ENCODE results near the gene NECAB3.

NECAB3 gene

DNA sequence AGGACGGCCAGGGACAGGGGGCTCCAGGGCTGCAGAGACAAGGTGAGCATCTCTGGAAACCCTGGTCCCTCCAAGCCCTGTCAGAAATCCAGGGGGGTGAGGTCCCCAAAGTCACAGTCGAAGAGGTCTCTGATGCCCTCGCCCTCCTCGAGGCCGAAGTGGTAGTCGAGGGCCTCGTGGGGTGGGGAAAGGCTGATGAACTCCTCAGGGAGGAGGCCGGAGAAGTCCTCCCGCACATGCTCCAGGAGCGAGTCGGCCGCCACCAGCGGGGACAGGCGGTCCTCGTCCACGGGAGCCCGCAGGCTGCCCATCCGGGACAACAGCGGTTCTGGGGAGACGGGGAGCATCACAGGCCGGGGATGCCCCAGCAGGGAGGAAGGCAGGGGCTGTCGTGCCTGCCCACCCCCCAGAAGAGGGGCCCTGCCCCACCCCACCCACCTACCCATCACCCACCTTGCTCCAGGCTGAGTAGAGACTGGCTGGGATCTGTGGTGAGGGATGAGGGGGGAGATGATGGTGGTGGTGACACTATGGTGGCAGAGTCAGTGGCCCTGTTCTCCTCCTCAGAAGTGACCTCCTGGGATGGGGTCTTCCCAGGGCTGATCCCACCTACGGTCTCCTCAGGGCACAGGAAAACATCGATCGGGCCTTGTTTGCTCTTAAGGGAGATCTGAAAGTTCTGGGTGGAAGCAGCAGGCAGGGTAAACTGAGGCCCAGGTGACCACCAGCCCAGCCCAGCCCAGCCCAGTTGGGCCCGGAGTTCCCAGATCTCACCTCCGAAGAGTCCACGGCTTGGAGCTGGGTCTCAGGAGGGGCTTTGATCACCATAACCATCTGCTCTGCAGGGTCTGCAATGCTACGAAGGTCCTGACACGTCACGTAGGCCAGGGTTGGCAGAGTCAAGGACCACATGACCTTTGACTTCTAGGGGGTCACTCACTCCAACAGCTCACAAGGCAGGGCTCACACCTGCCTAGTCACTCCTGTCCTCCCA, 2.7 kb upstream of the NECAB3 start:
- H3K27ac Mint-ChIP-seq: no peak overlapping the region
- H3K4me3 Mint-ChIP-seq: no peak overlapping the region
- peaks cover 30% of the 10 kb centered on the region for H3K36me3 Mint-ChIP-seq (ENCODE audit: low read depth)
- H3K4me1 Mint-ChIP-seq (ENCODE audit: low read depth): peaks cover 46% of the 10 kb centered on the region
- H3K9me3 Mint-ChIP-seq: no peaks in the 10 kb centered on the region
- no peaks in the 10 kb centered on the region for H3K27me3 Mint-ChIP-seq

- Mint-ChIP-seq H3K27ac (no peak overlapping the region), H3K4me1 (ENCODE audit: low read depth) (peaks cover 38% of the 10 kb centered on the region), H3K27me3 (no peaks in the 10 kb centered on the region), H3K36me3 (ENCODE audit: low read depth) (peaks cover 30% of the 10 kb centered on the region), H3K9me3 (no peaks in the 10 kb centered on the region), H3K4me3 (peak overlapping the region; percentile 13)
Measured at GRCh38 chr20:33676121-33676520, 1.9 kb upstream of the NECAB3 start.

DNA sequence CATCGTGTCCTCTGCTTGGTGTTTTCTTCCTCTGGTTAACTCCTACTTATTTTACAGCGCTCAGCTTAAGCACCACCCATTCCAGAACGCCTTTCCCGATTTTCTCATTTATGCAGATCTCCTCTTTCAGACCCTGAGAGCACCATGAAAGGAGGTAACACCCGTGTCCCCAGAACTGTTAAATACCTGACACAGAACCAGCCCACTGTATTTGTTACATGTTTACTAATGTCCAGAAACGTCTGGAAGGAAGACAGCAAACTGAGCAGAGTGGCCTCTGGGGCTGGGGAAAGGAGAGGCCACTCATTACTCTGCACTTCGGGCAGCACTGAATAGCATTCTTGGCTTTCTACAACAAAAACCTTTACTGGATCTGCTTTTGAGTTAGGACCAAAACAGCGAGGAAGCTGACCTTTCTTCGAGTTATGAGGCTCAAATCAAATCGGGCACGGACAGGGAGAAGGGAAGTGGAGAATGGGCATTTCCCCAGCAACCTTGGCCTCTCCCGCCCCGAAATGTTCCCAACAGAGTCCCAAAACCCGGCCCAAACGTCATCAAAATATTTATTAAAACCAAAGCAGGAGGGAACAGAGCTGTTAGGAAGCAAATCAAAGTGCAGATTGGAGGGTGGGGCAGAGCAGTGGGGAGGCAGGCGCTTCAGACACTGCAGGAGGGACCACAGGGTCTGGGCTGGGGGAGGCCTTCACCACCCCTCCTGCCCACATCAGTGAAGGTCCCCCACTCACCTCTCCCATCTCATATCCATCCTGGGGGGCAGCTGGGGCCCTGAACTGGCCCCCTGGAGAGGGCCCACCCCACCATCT, 1.1 kb upstream of the NECAB3 start:
- H3K4me1 Mint-ChIP-seq (ENCODE audit: low read depth): peaks cover 30% of the 10 kb centered on the region
- H3K27ac Mint-ChIP-seq: peak overlapping the region; percentile 19
- H3K4me3 Mint-ChIP-seq: peak overlapping the region; percentile 59
- no peaks in the 10 kb centered on the region for H3K9me3 Mint-ChIP-seq
- H3K36me3 Mint-ChIP-seq (ENCODE audit: low read depth): peaks cover 26% of the 10 kb centered on the region
- no peaks in the 10 kb centered on the region for H3K27me3 Mint-ChIP-seq

DNA sequence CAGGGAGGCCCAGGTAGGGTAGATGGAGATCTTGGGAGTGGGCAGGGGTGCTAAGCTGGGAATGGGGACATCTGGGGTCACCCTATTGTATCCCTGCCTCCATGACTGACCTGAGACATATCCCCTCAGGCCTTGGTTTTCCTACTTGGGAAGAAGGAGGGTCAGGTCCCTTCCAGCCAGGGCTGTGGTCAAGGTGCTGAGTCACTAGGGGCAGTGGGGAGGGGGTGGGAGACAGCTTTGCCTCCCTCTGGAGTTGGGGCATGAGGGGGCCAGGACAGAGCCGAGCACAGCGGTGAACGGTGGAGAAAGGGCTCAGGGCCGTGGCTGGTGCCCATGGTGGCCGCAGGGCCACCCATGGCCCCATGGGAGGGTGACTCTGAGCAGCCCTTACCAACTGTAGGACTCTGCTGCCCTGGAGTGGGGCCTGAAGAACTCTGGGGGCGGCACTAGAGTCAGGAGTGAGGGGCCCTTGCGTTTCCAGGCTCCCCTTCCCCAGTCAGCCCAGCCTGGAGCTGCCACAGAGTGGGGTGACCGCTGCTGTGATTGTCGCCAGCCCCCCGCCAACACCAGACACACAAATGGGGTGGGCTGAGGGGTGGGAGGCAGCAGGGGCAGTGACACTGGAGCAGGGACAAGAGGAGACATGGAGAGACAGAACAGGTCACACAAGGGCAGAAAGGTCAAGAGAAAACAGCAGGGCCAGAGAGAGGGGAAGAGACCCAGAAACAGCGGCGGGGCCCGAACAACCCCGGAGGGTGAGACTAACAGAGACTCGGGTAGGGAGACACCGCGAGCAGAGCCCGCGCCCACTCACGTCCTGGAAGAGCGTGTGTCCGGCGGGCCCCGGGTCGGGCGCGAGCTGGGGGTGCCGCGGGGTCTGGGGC, 576 bp downstream of the NECAB3 start:
- H3K4me3 Mint-ChIP-seq: peak overlapping the region; percentile 90
- no peaks in the 10 kb centered on the region for H3K9me3 Mint-ChIP-seq
- peak overlapping the region; percentile 86 for H3K27ac Mint-ChIP-seq
- peaks cover 18% of the 10 kb centered on the region for H3K36me3 Mint-ChIP-seq (ENCODE audit: low read depth)
- peaks cover 20% of the 10 kb centered on the region for H3K4me1 Mint-ChIP-seq (ENCODE audit: low read depth)
- no peaks in the 10 kb centered on the region for H3K27me3 Mint-ChIP-seq

DNA sequence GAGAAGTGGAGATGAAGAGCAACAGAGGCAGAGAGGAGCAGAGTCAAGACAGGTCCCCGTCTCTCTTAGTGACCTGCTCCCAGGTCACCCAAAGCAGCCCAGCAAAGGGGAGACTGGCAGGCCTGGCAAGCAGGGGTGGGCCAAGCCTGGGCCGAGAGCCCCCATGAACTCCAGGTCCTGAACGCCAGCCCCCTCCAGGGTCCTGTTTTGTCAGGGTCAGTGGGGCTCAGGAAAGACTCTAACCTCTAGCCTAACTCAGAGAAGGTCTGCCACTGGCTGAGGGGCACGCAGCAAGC, 1.2 kb downstream of the NECAB3 start:
- Mint-ChIP-seq H3K27ac (no peak overlapping the region), H3K4me1 (ENCODE audit: low read depth) (peaks cover 25% of the 10 kb centered on the region), H3K9me3 (no peaks in the 10 kb centered on the region), H3K27me3 (no peaks in the 10 kb centered on the region), H3K4me3 (peak overlapping the region; percentile 90), H3K36me3 (ENCODE audit: low read depth) (peaks cover 17% of the 10 kb centered on the region)

DNA sequence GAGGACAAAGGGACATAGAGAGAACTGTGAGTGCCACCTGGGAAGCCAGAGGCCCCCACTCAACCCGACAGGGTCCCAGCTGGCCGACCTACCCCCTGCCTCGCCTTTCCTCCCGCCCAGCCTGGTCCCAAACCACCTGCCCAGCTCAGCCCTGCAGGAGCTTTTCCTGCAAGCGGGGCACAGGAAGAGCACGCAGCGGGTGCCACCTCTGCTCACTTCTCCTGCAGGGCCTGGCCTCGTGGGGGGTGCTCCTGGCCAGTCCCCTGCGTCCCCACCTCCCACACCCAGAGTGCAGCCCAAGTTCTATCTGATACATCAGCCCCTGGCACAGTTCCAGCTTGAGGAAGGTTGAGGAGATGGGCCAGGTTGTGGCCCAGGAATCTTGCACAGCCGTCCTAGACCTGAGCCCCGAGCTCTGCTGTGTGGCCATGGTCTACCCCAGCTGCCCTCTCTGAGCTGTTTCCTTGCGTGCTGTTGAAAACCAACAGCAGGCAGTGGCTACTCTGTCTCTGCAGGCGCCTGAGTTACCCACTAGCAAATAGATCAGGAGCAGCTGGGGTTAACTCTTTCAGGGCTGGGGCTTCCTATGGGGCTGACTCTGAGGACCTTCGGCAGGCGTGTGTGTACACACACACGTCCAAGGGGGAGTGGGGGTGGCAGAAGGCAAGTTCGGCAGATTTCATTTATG, 1.7 kb downstream of the NECAB3 start:
- Mint-ChIP-seq H3K4me1 (ENCODE audit: low read depth) (peaks cover 25% of the 10 kb centered on the region), H3K27ac (no peak overlapping the region), H3K4me3 (peak overlapping the region; percentile 90)

DNA sequence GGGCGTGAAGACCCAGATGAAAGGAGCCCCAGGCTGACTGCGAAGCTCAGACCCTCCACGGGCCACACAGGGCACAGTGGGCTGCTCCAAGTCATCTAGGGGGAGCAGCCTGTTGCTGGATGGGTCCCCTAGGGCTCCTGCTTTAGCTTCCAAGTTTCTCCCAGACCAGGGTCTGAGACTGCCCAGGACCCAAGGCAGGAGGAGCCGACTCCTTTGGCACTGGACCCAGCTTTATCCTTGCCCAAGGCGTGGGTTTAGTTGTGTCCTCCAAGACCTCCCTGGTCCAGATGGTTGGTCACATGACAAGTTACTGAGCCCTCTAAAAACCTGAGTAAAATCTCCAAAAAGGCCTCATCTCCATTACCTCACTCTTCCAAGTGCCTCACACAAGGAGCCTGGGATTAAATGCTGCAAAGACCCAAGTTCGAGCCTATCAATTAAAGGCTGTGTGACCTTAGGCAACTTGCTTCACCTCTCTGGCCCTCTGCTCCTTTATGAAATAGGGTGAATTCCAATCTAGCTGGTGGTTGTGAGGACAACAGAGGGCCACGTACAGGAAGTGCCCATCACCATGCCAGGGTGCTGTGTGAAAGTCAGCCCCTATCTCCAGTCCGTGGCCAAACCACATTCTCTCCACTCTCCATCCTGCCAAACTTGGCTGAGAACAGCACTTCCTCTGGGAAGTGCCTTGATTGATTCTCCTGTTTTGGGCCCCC, 2.5 kb downstream of the NECAB3 start:
- H3K36me3 Mint-ChIP-seq (ENCODE audit: low read depth): peaks cover 9% of the 10 kb centered on the region
- H3K9me3 Mint-ChIP-seq: no peaks in the 10 kb centered on the region
- no peak overlapping the region for H3K4me3 Mint-ChIP-seq
- no peak overlapping the region for H3K27ac Mint-ChIP-seq
- H3K4me1 Mint-ChIP-seq (ENCODE audit: low read depth): peaks cover 26% of the 10 kb centered on the region
- H3K27me3 Mint-ChIP-seq: no peaks in the 10 kb centered on the region

More for the DNA sequence above, 1.7 kb downstream of the NECAB3 start:
- H3K9me3 Mint-ChIP-seq: no peaks in the 10 kb centered on the region
- H3K27me3 Mint-ChIP-seq: no peaks in the 10 kb centered on the region
- H3K36me3 Mint-ChIP-seq (ENCODE audit: low read depth): peaks cover 13% of the 10 kb centered on the region

GRCh38 chr20:33670715-33671499, 3.3 kb downstream of the NECAB3 start:
- Mint-ChIP-seq H3K9me3 (no peaks in the 10 kb centered on the region), H3K27ac (no peak overlapping the region), H3K27me3 (no peaks in the 10 kb centered on the region)

GRCh38 chr20:33669873-33670640, 4.2 kb downstream of the NECAB3 start:
- H3K27ac Mint-ChIP-seq: no peak overlapping the region
- H3K27me3 Mint-ChIP-seq: no peaks in the 10 kb centered on the region
- peaks cover 37% of the 10 kb centered on the region for H3K4me1 Mint-ChIP-seq (ENCODE audit: low read depth)
- H3K36me3 Mint-ChIP-seq (ENCODE audit: low read depth): peaks cover 4% of the 10 kb centered on the region
- H3K9me3 Mint-ChIP-seq: no peaks in the 10 kb centered on the region
- H3K4me3 Mint-ChIP-seq: no peak overlapping the region

More at GRCh38 chr20:33670715-33671499, 3.3 kb downstream of the NECAB3 start:
- Mint-ChIP-seq H3K4me3 (no peak overlapping the region), H3K36me3 (ENCODE audit: low read depth) (peaks cover 4% of the 10 kb centered on the region), H3K4me1 (ENCODE audit: low read depth) (peaks cover 33% of the 10 kb centered on the region)

DNA sequence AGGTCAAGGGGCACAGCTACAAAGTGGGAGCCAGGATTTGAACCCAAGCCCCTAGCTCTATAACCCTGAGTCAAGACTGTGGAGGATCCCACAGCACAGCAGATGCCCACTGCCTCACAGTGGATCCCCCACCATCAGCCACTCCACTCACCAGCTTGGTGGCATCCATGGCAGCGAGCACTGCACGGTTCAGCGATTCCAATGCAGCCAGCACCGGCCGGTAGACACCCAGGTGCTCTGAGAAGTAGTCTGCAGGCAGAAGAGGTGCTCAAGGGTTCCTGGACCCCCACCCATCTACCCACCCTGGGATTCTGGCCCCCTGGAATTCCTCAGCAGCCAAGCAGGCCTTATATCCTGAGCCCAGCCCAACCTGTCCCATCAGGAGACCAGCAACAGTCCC, 5.0 kb downstream of the NECAB3 start:
- H3K36me3 Mint-ChIP-seq (ENCODE audit: low read depth): peaks cover 4% of the 10 kb centered on the region
- H3K9me3 Mint-ChIP-seq: no peaks in the 10 kb centered on the region
- H3K27me3 Mint-ChIP-seq: no peaks in the 10 kb centered on the region
- peak overlapping the region; percentile 91 for H3K4me3 Mint-ChIP-seq
- H3K27ac Mint-ChIP-seq: no peak overlapping the region
- H3K4me1 Mint-ChIP-seq (ENCODE audit: low read depth): peaks cover 40% of the 10 kb centered on the region

DNA sequence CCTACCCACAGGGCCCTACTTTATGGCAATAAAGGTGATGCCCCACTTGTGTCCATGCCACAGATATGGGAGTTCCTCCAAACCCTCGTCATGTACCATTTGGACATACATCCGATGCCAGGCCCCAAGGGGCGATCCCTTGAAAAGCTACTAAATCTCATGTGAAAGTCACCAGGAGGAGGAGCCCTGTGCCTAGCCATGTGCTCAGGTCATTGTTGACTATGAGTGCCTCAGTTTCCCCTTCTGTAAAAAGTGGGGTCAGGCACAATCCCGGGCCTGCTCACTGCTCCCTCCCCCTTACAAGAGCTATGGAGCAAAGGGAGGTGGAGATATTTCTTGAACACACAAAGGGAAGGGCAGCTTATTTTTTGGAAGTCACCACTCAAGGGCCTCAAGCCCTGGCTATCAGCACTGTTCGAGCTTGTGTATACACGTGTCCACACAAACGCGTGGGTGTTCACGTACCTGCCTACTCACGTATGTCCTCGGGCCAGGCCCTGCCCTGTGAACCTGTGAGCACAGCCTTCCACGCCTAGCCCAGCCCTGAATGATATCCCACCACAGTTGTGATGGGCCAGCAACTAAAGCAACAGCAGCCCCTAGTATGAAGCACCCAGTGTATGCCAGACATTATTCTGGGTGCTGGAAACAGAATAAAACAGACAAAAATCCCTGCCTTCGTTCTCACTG, 5.6 kb downstream of the NECAB3 start:
- Mint-ChIP-seq H3K4me1 (ENCODE audit: low read depth) (peaks cover 40% of the 10 kb centered on the region), H3K4me3 (peak overlapping the region; percentile 91), H3K9me3 (no peaks in the 10 kb centered on the region), H3K27ac (peak overlapping the region; percentile 40), H3K36me3 (ENCODE audit: low read depth) (peaks cover 4% of the 10 kb centered on the region), H3K27me3 (no peaks in the 10 kb centered on the region)
